Right lung (tissue), 5 donors: ENCODE data around the gene NAXD. TPM values are rescaled to one million over a fixed set of nuclear protein-coding genes. Genes with fewer than 3 reads are reported as not detected.
"Not testable (repeated sequence)": the region's sequence is repeated elsewhere in the genome, so short reads cannot be mapped to it uniquely, and the experiment has no call there.

ENCODE experiments used
- DNase-seq, 2 donors: peaks; one replicate each; pipeline ENCODE4 v3.0.0-alpha.2; 2013
- polyA plus RNA-seq, 5 donors: library from polyadenylated mRNA; unstranded; fragments of 120-200 nt; gene quantifications; one replicate each; pipeline versions ENCODE4 v1.2.1 to v1.2.3, GENCODE V29; 2013; ENCODE audit warnings: inconsistent platforms in 1 of 5, low replicate concordance in 1 of 5; ENCODE audit not compliant: insufficient read length in 5 of 5, insufficient read depth in 1 of 5

The NAXD gene
- polyA plus RNA-seq, 5 donors, result 34.3 to 44.8 (median 41.0) TPM

- DNase-seq, result no peak
These were observed 28.6 kb downstream of the NAXD start for GRCh38 chr13:110643768-110644421.

GRCh38 chr13:110644892-110645521, 29.7 kb downstream of the NAXD start:
- DNase-seq, result peak; percentile 23 to 48

DNA sequence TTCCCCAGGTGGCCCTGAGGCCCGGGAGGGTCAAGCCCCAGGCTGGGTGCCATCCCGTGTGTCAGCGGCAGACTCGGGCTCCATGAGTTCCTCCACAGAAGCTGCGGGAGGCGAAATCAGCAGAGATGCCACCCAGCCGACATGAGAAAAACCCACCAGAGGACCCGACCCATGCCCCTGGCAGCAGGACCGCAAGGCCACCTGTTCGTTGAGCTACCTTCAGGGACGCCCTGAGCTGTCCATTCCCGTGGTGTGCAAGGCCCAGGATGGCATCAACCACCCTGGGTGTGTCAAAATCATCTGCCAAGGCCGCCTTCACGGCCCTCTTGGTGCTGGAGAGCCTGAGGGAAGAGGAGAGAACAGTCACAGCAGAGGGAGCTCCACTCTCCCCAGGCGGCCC, 30.4 kb downstream of the NAXD start:
- no peak for DNase-seq

DNA sequence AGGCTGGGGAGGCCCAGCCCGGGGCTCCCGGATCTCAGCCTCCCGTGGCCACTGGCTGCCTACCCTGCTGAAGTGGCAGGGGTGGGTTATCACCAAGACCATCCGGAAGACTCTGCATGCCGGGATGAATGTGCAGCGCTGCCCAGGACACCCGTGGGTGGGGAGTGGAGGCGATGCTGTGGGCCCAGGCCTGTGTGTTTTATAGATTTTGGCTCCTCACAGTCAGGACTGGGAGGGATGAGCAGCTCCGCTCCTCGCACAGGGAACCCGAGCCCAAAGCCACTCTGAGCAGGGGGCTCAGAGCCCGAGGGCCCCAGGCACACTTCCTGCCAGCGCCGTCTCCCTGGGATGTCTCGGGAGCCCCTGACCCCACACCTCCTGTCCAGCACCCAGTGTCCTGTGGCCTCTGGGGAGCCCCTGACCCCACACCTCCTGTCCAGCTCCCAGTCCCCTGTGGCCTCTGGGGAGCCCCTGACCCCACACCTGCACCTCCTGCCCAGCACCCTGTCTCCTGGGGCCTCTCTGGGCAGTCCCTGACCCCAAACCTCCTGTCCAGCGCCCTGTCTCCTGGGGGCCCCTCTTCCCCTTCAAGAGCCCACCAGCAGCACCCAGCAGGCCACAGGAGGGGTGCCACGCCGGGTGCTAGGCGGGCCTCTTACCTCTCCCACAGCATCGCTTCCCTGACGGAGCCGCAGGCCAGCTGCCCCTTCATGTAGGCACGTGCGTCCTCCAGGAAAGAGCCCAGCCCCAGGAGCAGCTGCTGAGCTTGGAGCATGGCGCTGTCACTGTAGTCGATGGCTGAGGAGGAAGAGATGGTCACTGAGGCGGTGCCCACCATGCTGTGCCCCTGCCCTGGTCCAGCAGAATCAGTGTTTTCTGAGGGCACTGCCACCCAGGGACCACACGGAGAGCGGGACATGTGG, 31.4 kb downstream of the NAXD start:
- DNase-seq, result no peak

DNA sequence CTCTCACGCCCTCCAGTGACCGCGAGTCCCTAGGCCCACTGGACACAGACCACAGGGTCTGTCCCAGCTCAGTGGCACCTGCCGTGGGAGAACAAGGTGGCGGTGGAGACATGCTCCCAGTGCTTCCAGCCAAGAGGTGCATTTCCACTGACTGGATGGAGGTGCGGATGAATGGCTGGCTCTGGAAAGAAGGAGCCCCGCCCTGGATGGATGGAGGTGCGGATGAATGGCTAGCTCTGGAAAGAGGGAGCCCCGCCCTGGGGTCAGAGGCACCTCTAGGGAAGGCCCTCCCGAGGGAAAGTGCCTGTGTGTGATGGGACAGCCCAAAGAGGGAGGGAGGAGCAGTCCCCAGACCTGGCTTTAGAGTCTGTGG, 32.0 kb downstream of the NAXD start:
- DNase-seq, result no peak

DNA sequence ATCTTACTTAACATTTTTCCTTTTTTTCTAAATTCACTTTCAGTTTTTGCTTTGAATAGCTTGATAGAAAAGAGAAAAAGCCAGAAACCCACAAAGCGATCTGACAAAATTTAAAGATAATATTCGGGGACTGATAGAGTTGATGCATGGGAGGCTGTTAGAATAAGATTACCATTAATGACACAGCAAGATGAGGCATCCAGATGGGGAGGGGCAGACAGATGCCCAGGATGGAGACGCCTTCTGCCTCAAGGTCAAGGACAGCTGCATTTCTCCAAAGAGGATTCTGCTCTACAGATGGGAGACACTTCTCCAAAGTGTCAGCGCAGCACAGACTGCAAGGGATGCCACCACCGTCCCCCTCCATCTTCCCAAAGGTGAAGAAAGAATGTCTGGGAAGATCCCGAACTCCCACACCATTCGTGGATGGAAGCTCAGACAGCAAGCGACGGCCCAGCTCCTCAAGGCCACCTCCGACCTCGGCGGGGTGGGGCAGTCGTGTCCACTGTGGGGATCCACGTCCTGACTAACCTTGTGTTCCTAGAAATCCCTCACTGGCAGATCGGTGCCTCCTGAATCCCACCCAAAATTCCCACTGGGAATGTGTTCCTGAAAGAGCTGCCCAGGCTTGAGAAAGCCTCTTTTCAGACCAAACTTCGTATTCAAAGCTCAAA, 32.9 kb downstream of the NAXD start:
- DNase-seq, result no peak

DNA sequence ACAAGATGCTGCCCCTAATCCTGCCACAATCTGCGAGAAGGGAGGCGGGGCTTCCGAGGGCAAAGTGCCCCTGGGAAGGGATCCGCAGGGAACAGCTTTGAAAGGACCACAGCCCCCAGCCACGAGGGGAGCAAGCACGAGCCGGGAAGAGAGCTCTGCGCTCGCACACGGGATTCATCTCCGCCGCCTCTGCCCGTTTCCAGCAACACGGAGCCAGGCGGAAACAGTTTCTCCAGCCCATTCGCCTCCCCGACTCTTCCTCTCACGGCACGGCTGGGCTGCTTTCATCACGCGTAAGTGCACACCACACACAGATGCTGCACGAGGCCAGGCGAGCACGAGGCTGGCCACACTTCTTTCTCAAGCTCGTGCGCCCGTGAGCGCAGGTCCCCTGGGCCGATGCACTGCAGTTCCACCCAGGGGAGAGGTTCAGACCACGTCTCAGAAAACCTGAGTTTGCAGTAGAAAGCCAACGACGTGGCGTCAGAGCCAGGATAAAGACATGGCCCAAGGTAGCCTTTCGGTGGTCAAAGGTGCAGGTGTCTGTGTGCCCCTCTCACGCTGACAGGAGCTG, 33.6 kb downstream of the NAXD start:
- DNase-seq, result no peak

- DNase-seq, result no peak
These were observed 34.2 kb downstream of the NAXD start for GRCh38 chr13:110649551-110649950.

DNA sequence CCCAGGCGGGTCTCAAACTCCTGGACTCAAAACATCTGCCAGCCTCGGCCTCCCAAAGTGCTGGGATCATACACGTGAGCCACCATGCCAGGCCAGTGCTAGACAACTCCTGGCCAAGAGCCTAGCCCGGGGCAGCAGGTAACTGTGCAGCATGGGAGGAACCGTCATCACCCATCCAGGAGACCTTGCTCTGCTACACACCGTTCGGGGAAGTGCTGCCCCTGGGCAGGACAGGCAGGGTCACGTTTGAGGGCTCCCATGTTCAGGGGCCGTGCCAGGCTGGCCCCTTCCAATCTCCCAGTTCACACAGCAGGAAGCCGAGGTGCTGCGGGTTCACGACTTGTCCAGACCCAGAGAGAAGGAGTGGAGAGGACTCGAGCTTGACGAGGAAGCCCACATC, 35.1 kb downstream of the NAXD start:
- DNase-seq, result no peak

DNA sequence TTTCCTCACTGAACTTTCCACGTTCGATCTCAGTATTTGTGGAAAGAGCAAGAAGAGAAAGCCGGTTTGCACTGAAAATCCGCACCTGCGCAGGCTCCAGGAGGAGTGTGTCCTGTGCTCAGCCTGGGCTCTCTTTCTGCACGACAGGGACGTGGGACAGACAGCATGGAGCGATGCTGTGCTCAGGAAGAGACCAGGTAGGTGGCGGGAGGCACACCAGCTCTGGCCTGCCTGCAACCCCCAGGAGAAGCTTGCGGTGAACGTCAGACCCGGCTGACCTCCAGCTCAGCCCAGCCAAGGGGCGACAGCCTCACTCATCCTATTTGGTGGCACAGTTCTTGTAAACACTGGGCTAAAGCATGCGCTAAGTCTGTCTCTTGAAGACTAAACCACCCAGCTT, 35.9 kb downstream of the NAXD start:
- DNase-seq, result no peak

GRCh38 chr13:110651726-110652230, 36.4 kb downstream of the NAXD start:
- DNase-seq, result no peak

GRCh38 chr13:110652231-110652730, 36.9 kb downstream of the NAXD start:
- no peak for DNase-seq

GRCh38 chr13:110652764-110653163, 37.4 kb downstream of the NAXD start:
- DNase-seq, result no peak

- no peak for DNase-seq
These were observed 37.9 kb downstream of the NAXD start for GRCh38 chr13:110653271-110653670.

DNA sequence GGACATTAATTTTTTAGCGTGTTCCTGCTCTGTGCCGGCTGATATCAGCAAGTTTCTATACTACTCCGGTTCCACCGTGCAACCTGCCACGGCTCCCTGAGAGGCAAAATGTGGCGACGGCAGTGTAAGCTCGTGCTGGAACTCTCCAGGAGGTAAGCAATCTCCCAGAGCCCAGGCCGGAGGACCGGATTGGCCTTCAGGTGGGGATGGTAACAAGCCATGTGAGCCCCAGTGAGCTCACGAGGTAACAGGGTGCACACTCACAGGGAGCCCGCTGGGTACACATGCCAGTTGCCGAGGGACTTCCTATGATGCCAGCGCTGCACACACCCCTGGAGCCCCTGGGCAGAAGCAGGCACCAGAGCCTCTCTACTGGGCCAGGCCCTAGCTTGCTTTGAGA, 38.5 kb downstream of the NAXD start:
- DNase-seq, result no peak

DNA sequence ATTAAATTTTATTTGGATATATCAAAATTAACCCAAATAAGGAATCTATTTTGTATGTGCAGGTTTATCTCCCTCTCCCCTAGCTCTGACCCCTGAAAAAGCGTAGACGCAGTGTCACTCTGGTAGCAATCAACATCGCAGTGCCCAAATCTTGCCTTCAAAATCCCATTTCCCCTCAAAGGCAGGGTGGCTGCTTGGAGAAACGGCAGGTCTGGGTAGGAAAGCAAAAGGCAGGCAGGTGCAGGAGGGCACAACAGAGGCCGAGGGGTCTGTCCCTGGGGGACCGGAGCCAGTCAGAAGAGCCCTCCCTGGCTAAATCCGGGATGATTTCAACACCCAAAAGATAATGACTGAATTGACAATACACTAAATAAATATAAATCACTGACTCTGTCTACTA, 41.9 kb downstream of the NAXD start:
- no peak for DNase-seq

GRCh38 chr13:110658218-110658911, 43.0 kb downstream of the NAXD start:
- DNase-seq, result not testable (repeated sequence)

GRCh38 chr13:110661256-110661655, 45.9 kb downstream of the NAXD start:
- no peak for DNase-seq

GRCh38 chr13:110662091-110662490, 46.7 kb downstream of the NAXD start:
- DNase-seq, result no peak

- DNase-seq, result no peak
These were observed 47.6 kb downstream of the NAXD start for GRCh38 chr13:110662777-110663443.
